Neutrophil (primary cell): ENCODE results near the gene COL8A1.

Experiments used
- H3K27ac ChIP-seq: fragments of 200-600 bp; sonication (generic); 2 replicates; pipeline ENCODE4 v1.5.1; 2016; ENCODE audit warnings: mild to moderate bottlenecking, moderate library complexity
- H3K27me3 ChIP-seq: fragments of 200-600 bp; sonication (generic); 2 replicates; pipeline ENCODE4 v1.6.0; 2016; ENCODE audit warnings: mild to moderate bottlenecking
- H3K36me3 ChIP-seq: fragments of 200-600 bp; sonication (generic); 2 replicates; pipeline ENCODE4 v1.5.1; 2017
- H3K4me1 ChIP-seq, 2 experiments: fragments of 200-600 bp in 1 of 2; sonication (generic) in 1 of 2; 1 replicate in 1 of 2; 2 replicates in 1 of 2; pipeline versions ENCODE4 v1.5.1 to v1.6.1; 2013 to 2016; ENCODE audit warnings: low read depth in 1 of 2, low read length in 1 of 2, mild to moderate bottlenecking in 1 of 2, moderate library complexity in 1 of 2; ENCODE audit not compliant: control insufficient read depth in 1 of 2, insufficient read depth in 1 of 2
- H3K4me3 ChIP-seq, 2 experiments: fragments of 200-600 bp in 1 of 2; sonication (generic) in 1 of 2; 1 replicate in 1 of 2; 2 replicates in 1 of 2; pipeline ENCODE4 v1.5.1; 2013 to 2016; ENCODE audit warnings: low read depth in 1 of 2, low read length in 1 of 2, mild to moderate bottlenecking in 1 of 2, moderate library complexity in 1 of 2
- H3K9me3 ChIP-seq: fragments of 200-600 bp; sonication (generic); 2 replicates; pipeline ENCODE4 v1.5.1; 2016
- TF ChIP-seq, protein P1 (sequence below): fragments of 200-600 bp; sonication (generic); IDR thresholded peaks from 2 replicates; pipeline ENCODE4 v1.5.1; 2016; ENCODE audit warnings: antibody characterized with exemption

Gene COL8A1

DNA sequence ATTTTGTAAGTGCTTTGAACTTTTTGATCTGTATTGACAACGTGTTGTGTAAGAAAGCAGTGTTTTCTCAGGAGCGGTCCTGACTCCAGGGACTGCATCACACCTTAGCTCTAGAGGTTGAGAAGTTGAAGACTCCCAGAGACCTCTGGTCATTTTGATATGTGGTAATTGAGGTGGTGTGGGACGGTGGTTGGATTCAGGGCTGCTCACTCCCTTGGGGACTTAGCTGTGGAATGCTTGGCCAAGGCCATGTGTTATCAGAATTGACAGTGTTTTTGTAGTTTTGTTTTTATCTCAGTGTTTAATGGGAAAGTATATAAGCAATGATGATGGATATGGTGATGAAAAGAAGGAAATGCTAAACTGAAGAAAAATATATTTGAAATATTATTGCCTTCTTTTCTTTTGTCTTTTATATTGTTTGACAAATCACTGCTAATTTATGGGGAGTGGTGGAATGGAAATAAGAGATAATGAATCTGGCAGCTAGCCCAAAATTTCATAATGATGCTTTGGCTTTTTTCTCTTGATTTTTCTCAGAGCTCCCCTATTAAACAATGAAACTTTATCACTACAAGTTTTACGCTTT lies 195.3 kb downstream of the COL8A1 start:
- Histone ChIP-seq H3K4me3 (no peak overlapping the region), H3K4me1 (peaks cover 0 to 6% of the 10 kb centered on the region in 2 experiments), H3K36me3 (no peaks in the 10 kb centered on the region), H3K27me3 (no peaks in the 10 kb centered on the region), H3K27ac (no peak overlapping the region), H3K9me3 (no peaks in the 10 kb centered on the region)
- TF ChIP-seq, protein P1, sequence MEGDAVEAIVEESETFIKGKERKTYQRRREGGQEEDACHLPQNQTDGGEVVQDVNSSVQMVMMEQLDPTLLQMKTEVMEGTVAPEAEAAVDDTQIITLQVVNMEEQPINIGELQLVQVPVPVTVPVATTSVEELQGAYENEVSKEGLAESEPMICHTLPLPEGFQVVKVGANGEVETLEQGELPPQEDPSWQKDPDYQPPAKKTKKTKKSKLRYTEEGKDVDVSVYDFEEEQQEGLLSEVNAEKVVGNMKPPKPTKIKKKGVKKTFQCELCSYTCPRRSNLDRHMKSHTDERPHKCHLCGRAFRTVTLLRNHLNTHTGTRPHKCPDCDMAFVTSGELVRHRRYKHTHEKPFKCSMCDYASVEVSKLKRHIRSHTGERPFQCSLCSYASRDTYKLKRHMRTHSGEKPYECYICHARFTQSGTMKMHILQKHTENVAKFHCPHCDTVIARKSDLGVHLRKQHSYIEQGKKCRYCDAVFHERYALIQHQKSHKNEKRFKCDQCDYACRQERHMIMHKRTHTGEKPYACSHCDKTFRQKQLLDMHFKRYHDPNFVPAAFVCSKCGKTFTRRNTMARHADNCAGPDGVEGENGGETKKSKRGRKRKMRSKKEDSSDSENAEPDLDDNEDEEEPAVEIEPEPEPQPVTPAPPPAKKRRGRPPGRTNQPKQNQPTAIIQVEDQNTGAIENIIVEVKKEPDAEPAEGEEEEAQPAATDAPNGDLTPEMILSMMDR = no peak

DNA sequence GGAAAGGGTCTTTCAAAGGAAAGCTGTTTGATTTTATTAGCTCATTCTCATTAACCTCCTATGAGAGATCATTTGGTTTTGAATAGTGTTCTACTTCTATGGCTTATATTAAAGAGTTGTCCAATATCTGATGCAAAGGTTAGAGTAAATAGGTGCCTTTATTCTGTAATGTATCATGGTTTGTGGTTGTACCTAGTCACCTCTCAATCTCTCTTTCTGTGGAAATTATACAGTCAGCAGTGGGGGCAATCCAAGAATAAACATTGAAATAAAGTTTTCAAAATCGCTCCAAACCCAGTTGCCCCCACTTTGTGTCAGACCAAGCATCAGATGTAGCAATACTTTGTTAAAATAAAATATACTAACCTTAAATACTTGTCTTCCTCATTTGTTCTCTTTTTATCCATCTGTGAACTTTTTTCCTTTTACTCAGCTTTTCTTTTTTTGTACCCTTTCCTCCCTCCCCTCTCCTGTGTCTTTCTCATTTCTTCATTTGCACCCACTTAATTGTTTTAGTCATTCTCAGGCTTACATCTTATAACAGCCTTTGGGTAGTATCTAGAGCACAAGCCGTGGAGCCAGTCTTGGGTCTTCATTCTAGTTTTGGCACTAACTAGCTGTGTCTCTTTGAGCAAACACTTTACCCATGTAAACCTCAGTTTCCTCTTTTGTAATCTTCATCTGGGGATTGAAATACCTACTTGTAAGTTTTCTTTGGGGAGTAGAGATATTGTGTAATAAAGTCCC lies 196.0 kb downstream of the COL8A1 start:
- Histone ChIP-seq H3K4me3 (no peak overlapping the region), H3K4me1 (peaks cover 0 to 6% of the 10 kb centered on the region in 2 experiments), H3K36me3 (no peaks in the 10 kb centered on the region), H3K27me3 (no peaks in the 10 kb centered on the region), H3K9me3 (no peaks in the 10 kb centered on the region), H3K27ac (no peak overlapping the region)
- TF ChIP-seq, protein P1 = no peak

DNA sequence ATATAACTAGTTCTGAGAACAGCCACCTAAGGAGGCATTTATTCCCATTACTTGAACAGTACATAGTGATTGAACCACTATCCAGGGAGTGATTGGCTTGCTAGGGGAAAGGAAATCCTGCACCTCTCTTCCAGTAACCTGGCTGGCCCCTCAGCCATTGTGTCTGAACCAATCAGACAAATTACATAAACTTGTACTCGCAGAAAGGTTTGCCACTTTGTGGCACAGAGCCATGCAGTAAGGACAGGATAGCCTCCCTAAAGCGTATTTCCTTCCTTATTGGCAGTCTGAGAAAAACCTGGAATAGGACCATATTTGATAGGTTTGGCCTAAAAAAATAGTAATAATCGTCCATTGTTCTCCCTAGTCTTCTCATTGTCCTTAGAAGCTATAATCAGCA lies 198.3 kb downstream of the COL8A1 start:
- H3K9me3 ChIP-seq = no peaks in the 10 kb centered on the region
- H3K27ac ChIP-seq = no peak overlapping the region
- H3K4me3 ChIP-seq = no peak overlapping the region
- peaks cover 0 to 6% of the 10 kb centered on the region in 2 experiments for H3K4me1 ChIP-seq
- no peaks in the 10 kb centered on the region for H3K27me3 ChIP-seq
- TF ChIP-seq, protein P1 = no peak
- H3K36me3 ChIP-seq = no peaks in the 10 kb centered on the region

DNA sequence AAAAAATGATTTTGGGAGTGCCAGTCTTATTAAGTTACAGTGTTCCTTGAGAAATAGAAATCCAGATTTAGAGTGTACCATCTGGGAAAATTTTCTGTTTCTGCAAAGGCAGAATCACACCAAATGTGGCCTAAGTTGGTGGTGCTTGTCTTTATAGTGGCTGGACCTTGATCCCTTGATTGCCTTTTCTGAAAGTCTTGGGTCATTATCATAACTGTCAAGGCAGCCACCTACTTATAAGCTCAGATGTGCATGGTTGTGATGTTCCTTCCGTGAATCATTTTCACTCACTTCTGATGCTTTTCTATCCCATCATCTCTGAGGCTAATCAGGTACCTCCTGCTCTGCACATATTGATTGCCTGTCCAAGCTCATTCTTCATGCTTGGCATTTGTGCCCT lies 199.3 kb downstream of the COL8A1 start:
- H3K27me3 ChIP-seq = no peaks in the 10 kb centered on the region
- TF ChIP-seq, protein P1 = no peak
- no peaks in the 10 kb centered on the region for H3K9me3 ChIP-seq
- no peak overlapping the region for H3K4me3 ChIP-seq
- no peaks in the 10 kb centered on the region for H3K36me3 ChIP-seq
- H3K4me1 ChIP-seq = peaks cover 0 to 6% of the 10 kb centered on the region in 2 experiments
- no peak overlapping the region for H3K27ac ChIP-seq

DNA sequence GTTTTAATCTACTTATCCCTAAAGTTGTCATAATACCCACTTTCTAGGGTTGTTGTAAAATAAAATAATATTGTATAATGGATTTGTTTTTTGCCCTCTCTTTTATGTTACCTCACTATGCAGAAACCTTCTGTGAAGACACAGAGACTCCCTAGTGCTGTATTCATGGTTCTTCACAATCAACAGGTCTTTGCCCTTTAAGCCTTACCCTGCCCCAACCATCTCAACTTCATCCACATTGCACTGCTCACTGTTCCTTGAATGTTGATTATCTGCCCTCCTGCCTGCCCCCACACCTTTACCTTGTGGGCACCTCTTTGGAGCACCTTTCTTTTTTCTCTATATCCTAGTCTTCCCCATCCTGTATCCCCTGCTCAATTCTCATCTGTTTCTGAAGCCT lies 200.4 kb downstream of the COL8A1 start:
- H3K4me1 ChIP-seq = peaks cover 0 to 6% of the 10 kb centered on the region in 2 experiments
- H3K9me3 ChIP-seq = no peaks in the 10 kb centered on the region
- H3K27ac ChIP-seq = no peak overlapping the region
- no peaks in the 10 kb centered on the region for H3K27me3 ChIP-seq
- TF ChIP-seq, protein P1 = no peak
- no peaks in the 10 kb centered on the region for H3K36me3 ChIP-seq
- H3K4me3 ChIP-seq = no peak overlapping the region
